BJ (cell line): Measurements from ENCODE around the gene ATP2A3. TPM values are rescaled to one million over a fixed set of nuclear protein-coding genes. Genes with fewer than 3 reads are reported as not detected.

ENCODE experiments used
- CTCF ChIA-PET: fragments of 350-600 bp; formaldehyde crosslinking; extraction: SDS; loops from one replicate; lab custom pipeline; 2021; ENCODE audit warnings: antibody characterized with exemption, inconsistent platforms; lab: Yijun Ruan, JAX
- POLR2A ChIA-PET: fragments of 300-600 bp; sonication (Branson Sonifier 250); formaldehyde crosslinking; extraction: SDS; loops from one replicate; lab custom pipeline; 2021; ENCODE audit warnings: antibody characterized with exemption; lab: Charles Lee
- DNase-seq: peaks from one replicate; pipeline ENCODE4 v3.0.0-alpha.2; 2011; ENCODE audit warnings: low read depth
- H3K27me3 ChIP-seq: 2 replicates; pipeline ENCODE4 v1.6.0; 2011; ENCODE audit warnings: low read length; ENCODE audit not compliant: control insufficient read depth, insufficient read depth
- H3K36me3 ChIP-seq: 2 replicates; pipeline ENCODE4 v1.5.1; 2011; ENCODE audit warnings: low read length; ENCODE audit not compliant: control insufficient read depth, insufficient read depth
- H3K4me3 ChIP-seq: 2 replicates; pipeline ENCODE4 v1.5.1; 2011; ENCODE audit warnings: low read depth, mild to moderate bottlenecking, control low read depth, low read length
- polyA plus RNA-seq: library from polyadenylated mRNA; depleted of rRNA; stranded (reverse); fragments of >200 nt; gene quantifications from 2 replicates; pipeline ENCODE4 v1.2.3, GENCODE V29; 2011
- TF ChIP-seq, protein P1 (sequence below): IDR thresholded peaks from 2 replicates; pipeline ENCODE4 v1.5.1; 2011; ENCODE audit warnings: low read depth, mild to moderate bottlenecking, control low read depth, inconsistent platforms, low read length, moderate library complexity; ENCODE audit not compliant: insufficient read depth

ATP2A3 gene
- polyA plus RNA-seq, 1 experiment = 1.1 TPM

DNA sequence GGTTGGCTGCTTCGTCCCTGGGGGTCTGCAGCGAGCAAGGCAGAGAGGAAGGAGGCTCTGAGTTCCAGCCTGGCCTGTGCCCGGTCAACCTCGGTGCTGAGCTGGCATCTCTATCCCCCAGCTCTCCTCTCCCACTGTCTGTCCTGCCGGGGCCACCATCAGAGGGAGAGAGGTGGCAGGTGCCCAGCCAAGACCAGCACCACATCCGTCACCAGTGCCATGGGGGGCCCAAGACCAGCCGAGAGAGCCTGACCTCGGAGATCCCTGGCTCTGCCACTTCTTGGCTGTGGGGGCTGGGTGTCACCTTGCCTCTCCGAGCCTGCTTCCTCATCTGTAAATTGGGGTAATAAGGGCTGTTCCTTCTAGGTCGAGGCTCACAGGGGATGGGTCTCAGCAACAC is 47.4 kb downstream of the ATP2A3 start:
- TF ChIP-seq, protein P1, sequence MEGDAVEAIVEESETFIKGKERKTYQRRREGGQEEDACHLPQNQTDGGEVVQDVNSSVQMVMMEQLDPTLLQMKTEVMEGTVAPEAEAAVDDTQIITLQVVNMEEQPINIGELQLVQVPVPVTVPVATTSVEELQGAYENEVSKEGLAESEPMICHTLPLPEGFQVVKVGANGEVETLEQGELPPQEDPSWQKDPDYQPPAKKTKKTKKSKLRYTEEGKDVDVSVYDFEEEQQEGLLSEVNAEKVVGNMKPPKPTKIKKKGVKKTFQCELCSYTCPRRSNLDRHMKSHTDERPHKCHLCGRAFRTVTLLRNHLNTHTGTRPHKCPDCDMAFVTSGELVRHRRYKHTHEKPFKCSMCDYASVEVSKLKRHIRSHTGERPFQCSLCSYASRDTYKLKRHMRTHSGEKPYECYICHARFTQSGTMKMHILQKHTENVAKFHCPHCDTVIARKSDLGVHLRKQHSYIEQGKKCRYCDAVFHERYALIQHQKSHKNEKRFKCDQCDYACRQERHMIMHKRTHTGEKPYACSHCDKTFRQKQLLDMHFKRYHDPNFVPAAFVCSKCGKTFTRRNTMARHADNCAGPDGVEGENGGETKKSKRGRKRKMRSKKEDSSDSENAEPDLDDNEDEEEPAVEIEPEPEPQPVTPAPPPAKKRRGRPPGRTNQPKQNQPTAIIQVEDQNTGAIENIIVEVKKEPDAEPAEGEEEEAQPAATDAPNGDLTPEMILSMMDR = no peak
- ChIA-PET CTCF (interaction anchor here (0.9 to 2.2 kb wide), 2 partner anchors 9 to 87 kb away, joined by 4 to 5 read pairs; no protein-coding TSS in a partner anchor), POLR2A (no interaction called here)
- H3K36me3 ChIP-seq = no peaks in the 10 kb centered on the region
- DNase-seq = no peak
- H3K27me3 ChIP-seq = no peaks in the 10 kb centered on the region
- no peak overlapping the region for H3K4me3 ChIP-seq

- POLR2A ChIA-PET = no interaction called here
- no peak for DNase-seq
- H3K36me3 ChIP-seq = no peaks in the 10 kb centered on the region
- H3K27me3 ChIP-seq = no peaks in the 10 kb centered on the region
- TF ChIP-seq, protein P1 = no peak
- no peak within 1 kb of the TSS for H3K4me3 ChIP-seq
- CTCF ChIA-PET = interaction anchor here (0.6 to 4.2 kb wide), 4 partner anchors 12 to 602 kb away, joined by 3 to 45 read pairs (median 4); no protein-coding TSS in a partner anchor
Observed at GRCh38 chr17:3915995-3916696, 48.1 kb downstream of the ATP2A3 start, which contains the start of gene P2RX1. Gene P2RX1 (minus strand): TSS chr17:3916465. CDS start chr17:3916225, 240 bp downstream.

DNA sequence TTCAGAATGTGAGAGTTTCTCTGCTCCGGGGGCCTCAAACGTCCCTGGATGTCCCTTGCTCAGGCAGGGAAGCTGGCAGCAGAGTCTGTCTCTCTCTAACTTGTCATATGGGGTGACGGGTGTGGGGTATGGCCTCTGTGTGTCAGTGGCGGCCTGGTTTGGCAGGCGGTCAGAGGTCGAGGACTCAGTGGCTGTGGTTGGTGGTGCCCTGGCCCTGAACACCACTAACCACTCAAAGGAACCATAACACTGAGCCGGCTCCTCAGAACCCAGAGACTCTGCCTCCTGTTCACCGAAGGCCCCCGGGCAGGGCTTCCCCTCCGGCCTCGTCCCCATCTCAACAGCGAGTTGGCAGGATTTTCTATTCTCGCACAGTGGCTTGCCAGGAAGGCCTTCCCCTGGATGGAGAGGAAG is 48.6 kb downstream of the ATP2A3 start:
- no peaks in the 10 kb centered on the region for H3K36me3 ChIP-seq
- TF ChIP-seq, protein P1 = no peak
- CTCF ChIA-PET = interaction anchor here (0.6 to 4.2 kb wide), 6 partner anchors 12 to 602 kb away, joined by 3 to 50 read pairs (median 9); no protein-coding TSS in a partner anchor
- H3K27me3 ChIP-seq = no peaks in the 10 kb centered on the region
- POLR2A ChIA-PET = no interaction called here
- no peak overlapping the region for H3K4me3 ChIP-seq
- DNase-seq = no peak

GRCh38 chr17:3914312-3914670 is 49.9 kb downstream of the ATP2A3 start:
- TF ChIP-seq, protein P1 = no peak
- ChIA-PET POLR2A (no interaction called here), CTCF (interaction anchor here (0.6 to 4.2 kb wide), 45 partner anchors 9 to 505 kb away, joined by 3 to 50 read pairs (median 5); partner anchors contain the start of genes ATP2A3, CAMKK1 and NCBP3)
- H3K4me3 ChIP-seq = no peak overlapping the region
- no peaks in the 10 kb centered on the region for H3K36me3 ChIP-seq
- no peaks in the 10 kb centered on the region for H3K27me3 ChIP-seq
- no peak for DNase-seq

- no peak for DNase-seq
- H3K27me3 ChIP-seq = no peaks in the 10 kb centered on the region
- TF ChIP-seq, protein P1 = peak; percentile 99
- POLR2A ChIA-PET = no interaction called here
- CTCF ChIA-PET = interaction anchor here (0.6 to 4.2 kb wide), 50 partner anchors 8 to 505 kb away, joined by 3 to 50 read pairs (median 4); partner anchors contain the start of genes ATP2A3, CAMKK1 and NCBP3
- no peaks in the 10 kb centered on the region for H3K36me3 ChIP-seq
- H3K4me3 ChIP-seq = no peak overlapping the region
Observed at GRCh38 chr17:3913531-3914311, 50.5 kb downstream of the ATP2A3 start.
